C4-2B (cell line): Measurements from ENCODE around the gene DLG1.
"Not testable (repeated sequence)": the region's sequence is repeated elsewhere in the genome, so short reads cannot be mapped to it uniquely, and the experiment has no call there.

Experiments
- H3K27ac ChIP-seq: fragments of 450-650 bp; 2 replicates; pipeline ENCODE4 v1.5.1; 2017
- CTCF ChIP-seq: fragments of 450-650 bp; conservative IDR thresholded peaks from 2 replicates; pipeline ENCODE4 v1.5.1; 2017; ENCODE audit warnings: mild to moderate bottlenecking
- ZFX ChIP-seq: fragments of 450-650 bp; IDR thresholded peaks from 2 replicates; pipeline ENCODE4 v1.6.1; 2017

DLG1 gene

GRCh38 chr3:197206913-197207312 lies 91.5 kb downstream of the DLG1 start:
- H3K27ac ChIP-seq: no peak overlapping the region
- TF ChIP-seq CTCF: no peak
- TF ChIP-seq ZFX: no peak

GRCh38 chr3:197205675-197206074 lies 92.7 kb downstream of the DLG1 start:
- H3K27ac ChIP-seq: no peak overlapping the region
- TF ChIP-seq ZFX (no peak), CTCF (no peak)

- H3K27ac ChIP-seq: no peak overlapping the region
- TF ChIP-seq ZFX (no peak), CTCF (no peak)
Observed at GRCh38 chr3:197205265-197205664, 93.1 kb downstream of the DLG1 start.

GRCh38 chr3:197204736-197205135 lies 93.7 kb downstream of the DLG1 start:
- H3K27ac ChIP-seq: no peak overlapping the region
- TF ChIP-seq CTCF: no peak
- no peak for TF ChIP-seq ZFX

GRCh38 chr3:197203714-197204146 lies 94.7 kb downstream of the DLG1 start:
- no peak overlapping the region for H3K27ac ChIP-seq
- TF ChIP-seq CTCF (no peak), ZFX (no peak)

GRCh38 chr3:197202694-197203093 lies 95.7 kb downstream of the DLG1 start:
- TF ChIP-seq CTCF (no peak), ZFX (no peak)
- H3K27ac ChIP-seq: no peak overlapping the region

GRCh38 chr3:197201791-197202452 lies 96.5 kb downstream of the DLG1 start:
- TF ChIP-seq ZFX (no peak), CTCF (no peak)
- H3K27ac ChIP-seq: no peak overlapping the region

- not testable (repeated sequence) for H3K27ac ChIP-seq
Observed at GRCh38 chr3:197200856-197201255, 97.6 kb downstream of the DLG1 start.
